Right lobe of liver (tissue), 6 donors: ENCODE data around the gene NCOA5. TPM values are rescaled to one million over a fixed set of nuclear protein-coding genes. Genes with fewer than 3 reads are reported as not detected.

Experiments used
- ATAC-seq, 4 donors: fragments of 200-7000 bp; cut with Tn5 transposase; one replicate each; pipeline ENCODE4 v1.9.1; 2020; ENCODE audit warnings: mild to moderate bottlenecking in 4 of 4, moderate library complexity in 4 of 4
- DNase-seq, 3 donors: peaks; one replicate each; pipeline ENCODE4 v3.0.0-alpha.2; 2020
- H3K27ac ChIP-seq, 3 donors: fragments of 200-600 bp; one replicate each; pipeline ENCODE4 v1.8.0; 2022
- H3K27me3 ChIP-seq, 2 donors: fragments of 200-600 bp; one replicate each; pipeline ENCODE4 v1.8.0; 2022
- H3K36me3 ChIP-seq, 4 donors: fragments of 200-600 bp; sonication (generic) in 1 of 4; one replicate each; pipeline versions ENCODE4 v1.5.1 to v1.8.0; 2017 to 2022; ENCODE audit warnings: control low read depth in 1 of 4
- H3K4me1 ChIP-seq, 4 donors: fragments of 200-600 bp; sonication (generic) in 1 of 4; one replicate each; pipeline versions ENCODE4 v1.5.1 to v1.8.0; 2017 to 2022; ENCODE audit warnings: control low read depth in 1 of 4
- H3K4me3 ChIP-seq, 3 donors: fragments of 200-600 bp; one replicate each; pipeline ENCODE4 v1.8.0; 2022
- H3K9me3 ChIP-seq, 4 donors: fragments of 200-600 bp; sonication (generic) in 1 of 4; one replicate each; pipeline versions ENCODE4 v1.5.1 to v1.8.0; 2017 to 2022; ENCODE audit warnings: control low read depth in 1 of 4
- CTCF ChIP-seq, 4 donors: fragments of 200-600 bp in 3 of 4; fragments of 450-650 bp in 1 of 4; IDR thresholded peaks; one replicate each; pipeline versions ENCODE4 v1.5.1 to v1.8.0; 2016 to 2022; ENCODE audit warnings: antibody characterized with exemption in 4 of 4, mild to moderate bottlenecking in 2 of 4
- POLR2A ChIP-seq: fragments of 450-650 bp; IDR thresholded peaks from one replicate; pipeline ENCODE4 v1.6.1; 2017; ENCODE audit warnings: antibody characterized with exemption, mild to moderate bottlenecking
- WGBS: methylation state at CpG from one replicate; pipeline ENCODE4 v1.1.6; 2018; ENCODE audit warnings: low coverage, low lambda C conversion rate; ENCODE audit not compliant: insufficient coverage; ENCODE audit errors: missing lambda C conversion rate; 5-methylcytosine and 5-hydroxymethylcytosine counted together
- intact Hi-C, 2 donors: fragments of 100-400 bp; cut with DNase I; formaldehyde crosslinking; loops; one replicate each; pipeline versions ENCODE4 v1.11.2 to v1.14.1; 2022
- total RNA-seq, 6 experiments: library from RNA; depleted of rRNA in 2 of 6; stranded (reverse); fragments of >200 nt in 2 of 6; fragmentation: NEBNext Ultra II Directional in 3 of 6; extraction: Animal tissue kit (Norgen Biotek cat#: 25700) in 3 of 6; gene quantifications; one replicate each; pipeline versions ENCODE4 v1.1.0 to v1.2.4, GENCODE V29; 2016 to 2023
- donor health status: DM: no; HTN: yes; CAD: no.
- donor health status: DM: no; HTN: no; CAD: no.
- donor health status: DM: no; HTN: no; CAD: no.
- donor health status: DM: no; HTN: yes; CAD: no.
- donor health status: DM: no; HTN: yes; CAD: no.

Gene NCOA5
- total RNA-seq, 6 experiments from 2014 or later, result 5.1 to 10.4 (median 8.8) TPM

DNA sequence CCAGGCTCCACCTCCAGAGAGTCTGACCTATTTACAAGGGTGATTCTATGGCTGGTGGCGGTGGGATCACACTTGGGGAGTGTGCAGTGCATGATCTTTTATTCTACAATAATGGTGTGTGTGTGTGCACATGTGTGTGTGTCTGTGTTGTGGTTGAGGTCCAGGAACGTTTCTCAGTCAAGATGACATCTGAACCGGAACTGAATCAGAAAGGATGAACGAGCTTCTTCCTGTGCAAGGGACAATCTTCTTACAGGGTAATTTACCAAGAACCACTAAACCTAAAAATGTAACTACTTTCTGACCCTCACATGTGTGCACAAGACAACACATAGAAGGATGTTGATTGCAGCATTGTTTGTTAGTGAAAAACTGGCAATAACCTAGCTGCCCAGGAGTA is 72.5 kb downstream of the NCOA5 start:
- Histone ChIP-seq H3K9me3 (no peaks in the 10 kb centered on the region), H3K4me3 (no peak overlapping the region), H3K36me3 (no peaks in the 10 kb centered on the region), H3K27ac (no peak overlapping the region), H3K27me3 (peaks cover 0 to 7% of the 10 kb centered on the region in 2 donors), H3K4me1 (peaks cover 0 to 11% (median 5%) of the 10 kb centered on the region in 4 donors)
- no peak for TF ChIP-seq CTCF (IDR thresholded peaks at IDR 0.05)
- no peak for TF ChIP-seq POLR2A
- intact Hi-C loops, result loop anchor here in 1 of 2 donors (10.0 kb wide), 1 partner anchor 78 kb away; no protein-coding TSS in a partner anchor
- DNase-seq (no peak), ATAC-seq (no peak)
- WGBS, result 49% methylated on average over 4 of the region's 4 CpGs

DNA sequence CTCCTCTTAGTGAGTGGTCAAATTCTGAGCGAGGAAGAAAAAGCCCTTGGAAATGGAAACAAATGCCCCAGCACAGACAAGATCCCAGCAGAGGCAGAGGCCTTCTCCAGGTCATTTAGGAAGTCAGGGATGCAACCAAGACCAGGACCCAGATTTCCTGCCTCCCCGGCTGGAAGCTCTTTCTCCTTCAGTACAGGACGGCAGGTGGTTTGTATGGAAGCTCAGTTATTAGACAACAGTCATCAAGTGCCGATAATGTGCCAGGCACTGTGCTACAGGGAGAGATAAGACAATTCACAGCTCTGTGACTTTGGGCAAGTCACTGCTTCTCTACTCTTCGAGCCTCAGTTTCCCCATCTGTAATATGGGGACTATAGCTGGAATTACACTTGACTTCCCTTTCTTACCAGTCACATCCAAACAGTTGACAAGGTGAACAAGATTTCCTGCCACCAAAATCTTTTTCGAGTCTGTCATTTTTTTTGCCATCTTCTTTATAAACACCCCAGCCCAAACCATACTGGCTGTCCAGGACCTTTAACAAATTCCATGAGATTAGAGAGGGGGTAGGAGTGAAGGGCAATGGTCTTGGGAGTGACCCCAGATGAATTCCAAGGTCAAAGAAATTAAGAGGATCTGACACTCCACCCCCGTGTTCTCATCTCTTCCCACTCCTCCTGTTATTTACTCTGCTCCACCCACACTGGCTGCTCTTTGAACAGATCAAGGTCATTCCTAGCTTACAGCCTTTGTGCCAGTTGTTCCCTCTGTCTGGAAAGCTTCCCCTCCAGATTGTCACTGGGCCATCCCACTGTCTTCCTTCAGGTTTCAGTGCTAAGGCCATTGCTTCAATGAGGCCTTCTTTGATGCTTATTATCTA is 75.0 kb downstream of the NCOA5 start:
- Histone ChIP-seq H3K27me3 (peaks cover 0 to 5% of the 10 kb centered on the region in 2 donors), H3K4me1 (peaks cover 0 to 11% (median 5%) of the 10 kb centered on the region in 4 donors), H3K27ac (no peak overlapping the region), H3K36me3 (no peaks in the 10 kb centered on the region), H3K9me3 (no peaks in the 10 kb centered on the region), H3K4me3 (no peak overlapping the region)
- DNase-seq (no peak), ATAC-seq (peak; percentile 41 to 79 (median 64))
- TF ChIP-seq POLR2A, result no peak
- TF ChIP-seq CTCF (IDR thresholded peaks at IDR 0.05), result no peak
- WGBS, result 34% methylated on average over 4 of the region's 7 CpGs
- intact Hi-C loops, result loop anchor here in 1 of 2 donors (10.0 kb wide), 1 partner anchor 80 kb away; no protein-coding TSS in a partner anchor

- intact Hi-C loops, result loop anchor here in 1 of 2 donors (10.0 kb wide), 1 partner anchor 81 kb away; no protein-coding TSS in a partner anchor
- peaks cover 0 to 11% (median 5%) of the 10 kb centered on the region in 4 donors for H3K4me1 ChIP-seq
- no peak for TF ChIP-seq POLR2A
- peak; percentile 67 to 83 (median 75) for TF ChIP-seq CTCF (IDR thresholded peaks at IDR 0.05)
- DNase-seq (peak in 2 of 3 donors; percentile 66 to 74), ATAC-seq (peak; percentile 83 to 93 (median 88))
- H3K27ac ChIP-seq, result no peak overlapping the region
- peaks cover 0 to 5% of the 10 kb centered on the region in 2 donors for H3K27me3 ChIP-seq
- no peak overlapping the region for H3K4me3 ChIP-seq
- no peaks in the 10 kb centered on the region for H3K36me3 ChIP-seq
- 2% methylated on average over 24 of the region's 67 CpGs for WGBS
- H3K9me3 ChIP-seq, result no peaks in the 10 kb centered on the region
Observed at GRCh38 chr20:46013829-46014516, 75.8 kb downstream of the NCOA5 start.

- no peaks in the 10 kb centered on the region for H3K36me3 ChIP-seq
- no peaks in the 10 kb centered on the region for H3K9me3 ChIP-seq
- 14% methylated on average over 19 of the region's 29 CpGs for WGBS
- TF ChIP-seq POLR2A, result no peak
- no peak for TF ChIP-seq CTCF (IDR thresholded peaks at IDR 0.05)
- H3K27ac ChIP-seq, result no peak overlapping the region
- ATAC-seq, result no peak
- intact Hi-C loops, result loop anchor here in 1 of 2 donors (10.0 kb wide), 1 partner anchor 81 kb away; no protein-coding TSS in a partner anchor
- DNase-seq, result no peak
- peaks cover 0 to 11% (median 5%) of the 10 kb centered on the region in 4 donors for H3K4me1 ChIP-seq
- H3K4me3 ChIP-seq, result no peak overlapping the region
- peaks cover 0 to 5% of the 10 kb centered on the region in 2 donors for H3K27me3 ChIP-seq
Observed at GRCh38 chr20:46013322-46013828, 76.4 kb downstream of the NCOA5 start.
